HEK293T (cell line): ENCODE measurements around the gene NCOA7.

Experiments used
- ARNT ChIP-seq: fragments of 450-650 bp; IDR thresholded peaks from 2 replicates; pipeline ENCODE4 v1.6.1; 2017; ENCODE audit warnings: mild to moderate bottlenecking
- BHLHE40 ChIP-seq: fragments of 450-650 bp; IDR thresholded peaks from 2 replicates; pipeline ENCODE4 v1.6.1; 2016; ENCODE audit warnings: mild to moderate bottlenecking, moderate library complexity, borderline replicate concordance
- CTBP1 ChIP-seq: fragments of 450-650 bp; IDR thresholded peaks from 2 replicates; pipeline ENCODE4 v1.6.1; 2016; ENCODE audit warnings: borderline replicate concordance
- ELF4 ChIP-seq: fragments of 450-650 bp; IDR thresholded peaks from 2 replicates; pipeline ENCODE4 v1.6.1; 2017; ENCODE audit warnings: antibody characterized with exemption
- FOXA1 ChIP-seq: fragments of 450-650 bp; IDR thresholded peaks from 2 replicates; pipeline ENCODE4 v1.6.1; 2016; ENCODE audit warnings: mild to moderate bottlenecking
- FOXK2 ChIP-seq: fragments of 450-650 bp; IDR thresholded peaks from 2 replicates; pipeline ENCODE4 v1.6.1; 2016; ENCODE audit warnings: mild to moderate bottlenecking
- FOXM1 ChIP-seq: fragments of 450-650 bp; IDR thresholded peaks from 2 replicates; pipeline ENCODE4 v1.6.1; 2017; ENCODE audit warnings: mild to moderate bottlenecking, borderline replicate concordance
- LEF1 ChIP-seq: fragments of 450-650 bp; IDR thresholded peaks from 2 replicates; pipeline ENCODE4 v1.6.1; 2017; ENCODE audit warnings: mild to moderate bottlenecking, borderline replicate concordance
- NFRKB ChIP-seq: fragments of 450-650 bp; IDR thresholded peaks from 2 replicates; pipeline ENCODE4 v1.6.1; 2016; ENCODE audit warnings: mild to moderate bottlenecking, moderate library complexity
- SP1 ChIP-seq: fragments of 450-650 bp; IDR thresholded peaks from 2 replicates; pipeline ENCODE4 v1.6.1; 2017
- SUZ12 ChIP-seq: fragments of 450-650 bp; IDR thresholded peaks from 2 replicates; pipeline ENCODE4 v1.6.1; 2016; ENCODE audit warnings: mild to moderate bottlenecking
- TARDBP ChIP-seq: fragments of 450-650 bp; IDR thresholded peaks from 2 replicates; pipeline ENCODE4 v1.6.1; 2016
- ZNF384 ChIP-seq: fragments of 450-650 bp; IDR thresholded peaks from 2 replicates; pipeline ENCODE4 v1.6.1; 2016
- TF ChIP-seq, protein P1 (sequence below): fragments of 450-650 bp; IDR thresholded peaks from 2 replicates; pipeline ENCODE4 v1.6.1; 2016

DNA sequence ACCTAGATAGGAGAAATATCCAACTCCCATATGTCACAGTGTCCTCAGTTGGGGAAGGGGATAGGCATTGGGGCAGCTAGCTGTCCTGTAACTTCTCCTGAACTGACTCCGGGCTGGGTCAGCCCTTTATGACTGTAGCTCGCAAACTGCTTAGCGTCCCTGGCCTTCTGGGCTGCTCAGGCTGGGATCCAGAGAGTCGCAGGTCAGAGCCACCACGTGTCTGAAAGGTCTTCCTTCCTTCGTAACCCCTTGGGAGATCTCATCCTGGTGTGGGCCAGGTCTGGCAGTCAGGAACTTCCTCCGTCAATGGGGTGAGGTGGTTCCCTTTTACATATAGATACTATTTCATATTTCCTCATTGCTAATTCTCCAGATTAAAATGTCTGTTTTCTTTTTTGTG lies 137.0 kb downstream of the NCOA7 start:
- TF ChIP-seq TARDBP: no peak
- no peak for TF ChIP-seq FOXM1
- no peak for TF ChIP-seq FOXK2
- no peak for TF ChIP-seq BHLHE40
- TF ChIP-seq FOXA1: no peak
- no peak for TF ChIP-seq CTBP1
- TF ChIP-seq ARNT: no peak
- TF ChIP-seq ELF4: no peak
- TF ChIP-seq SP1: no peak
- no peak for TF ChIP-seq ZNF384
- no peak for TF ChIP-seq SUZ12
- TF ChIP-seq NFRKB: no peak
- TF ChIP-seq, protein P1, sequence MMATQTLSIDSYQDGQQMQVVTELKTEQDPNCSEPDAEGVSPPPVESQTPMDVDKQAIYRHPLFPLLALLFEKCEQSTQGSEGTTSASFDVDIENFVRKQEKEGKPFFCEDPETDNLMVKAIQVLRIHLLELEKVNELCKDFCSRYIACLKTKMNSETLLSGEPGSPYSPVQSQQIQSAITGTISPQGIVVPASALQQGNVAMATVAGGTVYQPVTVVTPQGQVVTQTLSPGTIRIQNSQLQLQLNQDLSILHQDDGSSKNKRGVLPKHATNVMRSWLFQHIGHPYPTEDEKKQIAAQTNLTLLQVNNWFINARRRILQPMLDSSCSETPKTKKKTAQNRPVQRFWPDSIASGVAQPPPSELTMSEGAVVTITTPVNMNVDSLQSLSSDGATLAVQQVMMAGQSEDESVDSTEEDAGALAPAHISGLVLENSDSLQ: no peak
- no peak for TF ChIP-seq LEF1
